Right lobe of liver (tissue), 6 donors: ENCODE measurements around the gene KLHL2. TPM values are rescaled to one million over a fixed set of nuclear protein-coding genes. Genes with fewer than 3 reads are reported as not detected.
"Not testable (repeated sequence)": the region's sequence is repeated elsewhere in the genome, so short reads cannot be mapped to it uniquely, and the experiment has no call there.

Experiments
- ATAC-seq, 4 donors: fragments of 200-7000 bp; cut with Tn5 transposase; one replicate each; pipeline ENCODE4 v1.9.1; 2020; ENCODE audit warnings: mild to moderate bottlenecking in 4 of 4, moderate library complexity in 4 of 4
- DNase-seq, 3 donors: peaks; one replicate each; pipeline ENCODE4 v3.0.0-alpha.2; 2020
- H3K27ac ChIP-seq, 3 donors: fragments of 200-600 bp; one replicate each; pipeline ENCODE4 v1.8.0; 2022
- H3K27me3 ChIP-seq, 2 donors: fragments of 200-600 bp; one replicate each; pipeline ENCODE4 v1.8.0; 2022
- H3K36me3 ChIP-seq, 4 donors: fragments of 200-600 bp; sonication (generic) in 1 of 4; one replicate each; pipeline versions ENCODE4 v1.5.1 to v1.8.0; 2017 to 2022; ENCODE audit warnings: control low read depth in 1 of 4
- H3K4me1 ChIP-seq, 4 donors: fragments of 200-600 bp; sonication (generic) in 1 of 4; one replicate each; pipeline versions ENCODE4 v1.5.1 to v1.8.0; 2017 to 2022; ENCODE audit warnings: control low read depth in 1 of 4
- H3K4me3 ChIP-seq, 3 donors: fragments of 200-600 bp; one replicate each; pipeline ENCODE4 v1.8.0; 2022
- H3K9me3 ChIP-seq, 4 donors: fragments of 200-600 bp; sonication (generic) in 1 of 4; one replicate each; pipeline versions ENCODE4 v1.5.1 to v1.8.0; 2017 to 2022; ENCODE audit warnings: control low read depth in 1 of 4
- POLR2A ChIP-seq: fragments of 450-650 bp; IDR thresholded peaks from one replicate; pipeline ENCODE4 v1.6.1; 2017; ENCODE audit warnings: antibody characterized with exemption, mild to moderate bottlenecking
- WGBS: methylation state at CpG from one replicate; pipeline ENCODE4 v1.1.6; 2018; ENCODE audit warnings: low coverage, low lambda C conversion rate; ENCODE audit not compliant: insufficient coverage; ENCODE audit errors: missing lambda C conversion rate; 5-methylcytosine and 5-hydroxymethylcytosine counted together
- intact Hi-C, 2 donors: fragments of 100-400 bp; cut with DNase I; formaldehyde crosslinking; loops; one replicate each; pipeline versions ENCODE4 v1.11.2 to v1.14.1; 2022
- total RNA-seq, 6 experiments: library from RNA; depleted of rRNA in 2 of 6; stranded (reverse); fragments of >200 nt in 2 of 6; fragmentation: NEBNext Ultra II Directional in 3 of 6; extraction: Animal tissue kit (Norgen Biotek cat#: 25700) in 3 of 6; gene quantifications; one replicate each; pipeline versions ENCODE4 v1.1.0 to v1.2.4, GENCODE V29; 2016 to 2023
- TF ChIP-seq, protein P1 (sequence below), 4 donors: fragments of 200-600 bp in 3 of 4; fragments of 450-650 bp in 1 of 4; IDR thresholded peaks; one replicate each; pipeline versions ENCODE4 v1.5.1 to v1.8.0; 2016 to 2022; ENCODE audit warnings: antibody characterized with exemption in 4 of 4, mild to moderate bottlenecking in 2 of 4
- donor health status: DM: no; HTN: yes; CAD: no.
- donor health status: DM: no; HTN: no; CAD: no.
- donor health status: DM: no; HTN: no; CAD: no.
- donor health status: DM: no; HTN: yes; CAD: no.
- donor health status: DM: no; HTN: yes; CAD: no.

KLHL2 gene
- total RNA-seq, 6 experiments from 2014 or later: 15.6 to 25.3 (median 20.3) TPM

DNA sequence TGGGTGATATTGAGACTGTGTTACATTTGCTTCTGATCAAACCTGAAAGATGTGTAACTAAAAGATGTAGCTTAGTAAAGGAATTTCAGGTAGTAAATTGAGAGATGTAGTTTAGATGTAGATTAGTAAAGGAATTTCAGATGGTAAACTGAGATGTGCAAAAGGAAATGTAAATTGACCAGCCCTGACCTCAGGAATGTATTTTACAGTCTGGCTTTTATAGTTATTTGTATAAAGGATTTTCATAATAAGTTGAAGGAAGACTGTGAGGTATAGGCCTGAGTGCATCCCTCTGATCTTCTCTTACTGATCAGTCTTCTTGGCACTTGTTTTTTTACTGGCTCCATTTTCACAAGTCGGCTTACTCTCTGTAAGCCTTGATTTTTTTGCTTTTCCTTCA lies 3.2 kb downstream of the KLHL2 start:
- no peak for DNase-seq
- peaks cover 0 to 23% (median 9%) of the 10 kb centered on the region in 4 donors for H3K4me1 ChIP-seq
- WGBS: 92% methylated on average over 1 of the region's 1 CpG

DNA sequence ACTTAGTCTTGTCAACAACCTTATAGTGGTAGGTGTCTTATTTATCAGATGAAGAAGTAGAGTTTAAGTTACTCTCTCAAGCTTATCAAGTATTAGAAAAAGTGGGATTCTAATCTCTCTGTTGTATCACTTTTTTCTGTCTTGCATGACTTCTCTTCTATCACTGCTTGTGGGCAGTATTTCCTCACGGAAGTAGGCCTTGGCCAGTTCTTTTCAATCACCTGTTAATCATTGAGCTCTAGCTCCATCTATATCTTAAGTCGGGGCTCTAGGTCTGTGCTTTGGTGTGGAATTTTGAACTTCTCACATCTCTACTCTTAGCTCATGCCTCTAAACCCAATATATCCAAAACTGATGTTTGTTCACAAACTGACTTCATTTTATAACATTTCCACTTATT lies 5.3 kb downstream of the KLHL2 start:
- TF ChIP-seq, protein P1, sequence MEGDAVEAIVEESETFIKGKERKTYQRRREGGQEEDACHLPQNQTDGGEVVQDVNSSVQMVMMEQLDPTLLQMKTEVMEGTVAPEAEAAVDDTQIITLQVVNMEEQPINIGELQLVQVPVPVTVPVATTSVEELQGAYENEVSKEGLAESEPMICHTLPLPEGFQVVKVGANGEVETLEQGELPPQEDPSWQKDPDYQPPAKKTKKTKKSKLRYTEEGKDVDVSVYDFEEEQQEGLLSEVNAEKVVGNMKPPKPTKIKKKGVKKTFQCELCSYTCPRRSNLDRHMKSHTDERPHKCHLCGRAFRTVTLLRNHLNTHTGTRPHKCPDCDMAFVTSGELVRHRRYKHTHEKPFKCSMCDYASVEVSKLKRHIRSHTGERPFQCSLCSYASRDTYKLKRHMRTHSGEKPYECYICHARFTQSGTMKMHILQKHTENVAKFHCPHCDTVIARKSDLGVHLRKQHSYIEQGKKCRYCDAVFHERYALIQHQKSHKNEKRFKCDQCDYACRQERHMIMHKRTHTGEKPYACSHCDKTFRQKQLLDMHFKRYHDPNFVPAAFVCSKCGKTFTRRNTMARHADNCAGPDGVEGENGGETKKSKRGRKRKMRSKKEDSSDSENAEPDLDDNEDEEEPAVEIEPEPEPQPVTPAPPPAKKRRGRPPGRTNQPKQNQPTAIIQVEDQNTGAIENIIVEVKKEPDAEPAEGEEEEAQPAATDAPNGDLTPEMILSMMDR (IDR thresholded peaks at IDR 0.05): peak in 1 of 4 donors; percentile 16
- WGBS: 39% methylated on average over 2 of the region's 2 CpGs
- intact Hi-C loops, H3K9me3 ChIP-seq, H3K36me3 ChIP-seq, H3K27ac ChIP-seq, H3K27me3 ChIP-seq, DNase-seq, H3K4me3 ChIP-seq: not testable (repeated sequence)
- peaks cover 0 to 15% (median 5%) of the 10 kb centered on the region in 4 donors for H3K4me1 ChIP-seq
- ATAC-seq: peak; percentile 28 to 57 (median 44)

More for the DNA sequence above, 3.2 kb downstream of the KLHL2 start:
- intact Hi-C loops: no loop called here
- ATAC-seq: no peak
- TF ChIP-seq, protein P1 (IDR thresholded peaks at IDR 0.05): no peak
- no peak for TF ChIP-seq POLR2A
- Histone ChIP-seq H3K4me3 (no peak overlapping the region), H3K36me3 (no peaks in the 10 kb centered on the region), H3K27ac (no peak overlapping the region), H3K9me3 (no peaks in the 10 kb centered on the region), H3K27me3 (no peaks in the 10 kb centered on the region)

DNA sequence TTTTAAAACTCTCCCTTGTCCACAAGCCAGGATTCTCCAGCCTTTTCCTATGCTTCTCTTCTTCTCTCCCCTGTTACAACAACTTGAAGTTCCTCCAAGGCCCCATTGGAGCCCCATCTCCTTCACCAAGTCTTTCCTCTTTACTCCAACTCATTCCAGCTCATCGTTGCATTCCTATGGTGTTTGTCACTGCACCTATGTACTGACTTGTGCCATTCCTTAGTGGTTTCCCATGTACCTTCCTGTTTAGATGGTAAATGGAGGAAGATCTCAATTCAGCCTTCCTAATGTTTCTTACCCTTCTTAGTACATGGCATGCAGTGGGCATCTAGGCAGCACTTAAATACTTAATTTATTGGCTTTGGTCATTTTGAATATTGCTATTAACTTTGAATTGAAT lies 6.0 kb downstream of the KLHL2 start:
- DNase-seq, H3K9me3 ChIP-seq, H3K27ac ChIP-seq, H3K36me3 ChIP-seq, H3K4me3 ChIP-seq, ATAC-seq, intact Hi-C loops, H3K27me3 ChIP-seq: not testable (repeated sequence)
- WGBS: 92% methylated on average over 1 of the region's 1 CpG
- peaks cover 0 to 15% (median 5%) of the 10 kb centered on the region in 4 donors for H3K4me1 ChIP-seq

DNA sequence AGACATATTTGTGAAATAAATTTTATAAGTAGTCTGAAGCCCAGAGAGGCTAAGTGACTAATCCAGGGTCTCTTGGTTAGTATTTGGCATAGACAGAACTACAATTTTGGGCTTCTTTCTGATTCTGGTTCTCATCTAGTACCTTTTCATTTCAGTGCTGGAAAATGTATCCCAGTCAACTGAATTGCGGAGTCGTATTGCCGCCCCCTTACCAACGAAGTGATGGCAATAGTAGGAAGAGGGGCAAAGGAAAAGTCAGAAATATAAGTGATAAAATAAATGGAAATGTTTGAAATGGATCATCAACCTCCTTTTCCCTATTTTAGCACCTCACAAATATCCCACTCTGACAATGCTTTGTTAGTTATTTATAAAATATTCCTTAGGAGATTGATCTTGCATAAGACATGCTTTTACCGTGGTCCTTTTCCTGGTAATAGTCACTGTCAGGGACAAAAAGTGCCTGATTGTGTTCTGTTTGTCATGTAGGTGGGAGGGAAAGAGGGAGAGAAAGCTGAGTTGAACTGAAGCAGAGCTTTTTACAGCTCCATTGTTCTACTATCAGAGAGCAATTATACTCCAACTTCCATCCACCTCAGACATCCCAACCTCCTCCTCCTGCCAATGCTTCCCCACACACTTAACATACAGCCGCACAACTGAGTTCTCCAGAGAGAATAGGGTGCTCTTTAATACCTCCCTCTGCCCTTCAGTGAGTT lies 6.8 kb downstream of the KLHL2 start:
- DNase-seq, H3K27ac ChIP-seq, H3K4me3 ChIP-seq, H3K36me3 ChIP-seq, H3K9me3 ChIP-seq, intact Hi-C loops, H3K4me1 ChIP-seq, H3K27me3 ChIP-seq: not testable (repeated sequence)
- ATAC-seq: peak in 3 of 4 donors; percentile 15 to 52 (median 45)
- WGBS: 72% methylated on average over 6 of the region's 6 CpGs

DNA sequence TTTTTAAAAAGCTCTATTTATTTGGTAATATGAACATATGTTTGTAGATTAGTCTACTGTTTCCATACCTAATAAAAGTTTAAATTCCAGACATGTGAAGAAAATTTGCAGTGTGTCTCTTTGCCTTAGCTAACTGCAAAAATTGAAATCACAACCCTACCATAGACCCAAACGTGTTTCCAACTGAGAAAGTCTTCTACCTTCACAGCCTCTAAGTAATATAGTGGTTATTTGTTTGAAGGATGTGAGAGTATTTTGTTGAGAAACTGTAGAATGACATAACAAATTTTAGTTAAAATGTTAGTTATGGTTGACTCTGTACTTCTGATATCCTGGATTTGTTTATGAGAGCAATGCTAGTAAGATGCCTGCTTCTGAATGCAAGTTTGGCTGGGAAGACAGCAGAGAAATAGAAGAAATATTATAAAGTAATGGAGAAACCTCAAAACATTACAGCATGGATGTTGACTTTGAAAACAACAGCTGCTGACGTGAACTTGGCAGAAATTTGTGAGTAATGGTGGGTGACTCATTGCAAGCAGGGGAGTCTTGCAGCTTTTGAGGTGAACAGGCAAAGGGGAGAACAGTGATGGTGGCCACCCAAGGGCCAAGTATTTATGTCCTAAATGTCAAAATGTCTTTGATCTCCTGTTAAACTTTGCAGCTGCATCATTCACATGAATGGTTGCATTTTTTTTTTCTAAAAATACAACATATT lies 7.8 kb downstream of the KLHL2 start:
- H3K4me1 ChIP-seq, intact Hi-C loops, H3K36me3 ChIP-seq, H3K27ac ChIP-seq, H3K4me3 ChIP-seq, H3K9me3 ChIP-seq, DNase-seq, H3K27me3 ChIP-seq: not testable (repeated sequence)
- WGBS: 36% methylated on average over 2 of the region's 2 CpGs
- ATAC-seq: peak in 2 of 4 donors; percentile 50 to 80

DNA sequence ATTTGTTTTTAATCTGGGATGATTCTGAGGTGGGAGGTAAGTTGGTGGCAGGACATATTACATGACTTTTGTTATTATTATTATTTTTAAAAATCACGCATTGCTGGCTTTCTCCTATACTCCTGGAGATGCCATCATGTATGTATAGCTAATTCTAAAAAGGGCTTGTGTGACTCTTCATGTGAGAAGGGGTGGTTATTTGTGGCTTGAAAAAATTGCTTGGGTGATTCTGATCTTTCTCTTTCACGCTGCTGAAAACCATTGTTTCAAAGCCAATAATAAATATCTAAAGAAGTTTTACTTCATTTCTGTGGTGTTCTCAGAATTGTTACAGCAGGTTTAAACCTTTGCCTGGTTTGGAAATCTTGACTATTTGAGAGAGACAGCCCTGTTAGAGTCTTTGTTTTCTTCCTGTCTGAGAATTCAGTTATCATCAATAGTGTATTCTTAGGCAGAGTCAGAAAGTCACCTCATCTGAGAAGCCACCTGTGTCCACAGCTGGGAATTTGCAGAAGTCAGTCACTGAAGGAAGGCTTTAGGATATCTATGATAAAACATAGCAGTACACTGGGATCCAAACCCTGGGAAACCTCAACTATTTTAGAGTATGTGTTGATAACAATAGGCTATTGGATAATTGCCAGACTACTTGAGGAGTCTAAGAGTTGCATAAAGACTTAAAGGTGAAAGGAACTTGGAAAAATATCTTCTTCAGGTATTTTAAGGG lies 8.6 kb downstream of the KLHL2 start:
- H3K4me3 ChIP-seq, ATAC-seq, H3K4me1 ChIP-seq, H3K27ac ChIP-seq, DNase-seq, H3K27me3 ChIP-seq, intact Hi-C loops, H3K36me3 ChIP-seq, H3K9me3 ChIP-seq: not testable (repeated sequence)
- 75% methylated on average over 2 of the region's 2 CpGs for WGBS
